GM12878 (cell line): Measurements from ENCODE around the gene LMX1A. TPM values are rescaled to one million over a fixed set of nuclear protein-coding genes. Genes with fewer than 3 reads are reported as not detected.

Experiments
- ATAC-seq: fragments of 200-7000 bp; cut with Tn5 transposase; 3 replicates; pipeline ENCODE4 v1.9.1; 2020; ENCODE audit warnings: mild to moderate bottlenecking, moderate library complexity
- BruUV-seq: library from RNA; stranded (reverse); fragments of 400-500 nt; replicated peaks from 2 replicates; lab custom pipeline; 2021; lab: Mats Ljungman, UMichigan
- CTCF ChIA-PET: fragments of 300-600 bp; sonication (Branson Sonifier 250); formaldehyde crosslinking; extraction: SDS; loops from one replicate; lab custom pipeline; 2021; ENCODE audit warnings: inconsistent platforms; lab: Yijun Ruan, JAX
- POLR2A ChIA-PET: fragments of 350-600 bp; formaldehyde crosslinking; extraction: SDS; loops from one replicate; lab custom pipeline; 2021; ENCODE audit warnings: inconsistent platforms; lab: Charles Lee
- RAD21 ChIA-PET: fragments of 300-600 bp; sonication (Branson Sonifier 250); formaldehyde crosslinking; loops from one replicate; lab custom pipeline; 2023; ENCODE audit warnings: antibody characterized with exemption; ENCODE audit not compliant: unreplicated experiment; lab: Charles Lee
- SMC1A ChIA-PET: fragments of 300-600 bp; sonication (Branson Sonifier 250); formaldehyde crosslinking; loops from one replicate; lab custom pipeline; 2023; ENCODE audit not compliant: unreplicated experiment, uncharacterized antibody; lab: Charles Lee
- DNase-seq: peaks from one replicate; pipeline ENCODE4 v3.0.0-alpha.2; 2011; ENCODE audit warnings: low read depth, low spot score
- FAIRE-seq: peaks from 3 replicates; lab custom pipeline; 2011; peaks lifted over from hg19 to GRCh38; lab: Jason Lieb, UNC
- H2AFZ ChIP-seq: 2 replicates; pipeline ENCODE4 v1.6.0; 2011; ENCODE audit warnings: low read depth, low read length, control low read depth; ENCODE audit not compliant: control insufficient read depth
- H3K27ac ChIP-seq: 2 replicates; pipeline ENCODE4 v1.5.1; 2011; ENCODE audit warnings: control low read depth; ENCODE audit not compliant: control insufficient read depth, insufficient read depth
- H3K27me3 ChIP-seq, 2 experiments: replicated peaks in 1 of 2; 2 replicates each; pipeline versions ENCODE4 v1.6.0 to v1.6.1; 2011; ENCODE audit warnings: low read length in 1 of 2; ENCODE audit not compliant: control insufficient read depth in 2 of 2, insufficient read depth in 2 of 2
- H3K36me3 ChIP-seq, 2 experiments: 2 replicates each; pipeline ENCODE4 v1.5.1; 2011; ENCODE audit warnings: low read length in 1 of 2; ENCODE audit not compliant: control insufficient read depth in 2 of 2, insufficient read depth in 2 of 2
- H3K4me1 ChIP-seq: 2 replicates; pipeline ENCODE4 v1.6.1; 2011; ENCODE audit warnings: mild to moderate bottlenecking, low read length, moderate library complexity, mixed read lengths; ENCODE audit not compliant: control insufficient read depth, insufficient read depth
- H3K4me2 ChIP-seq: 2 replicates; pipeline ENCODE4 v1.6.0; 2011; ENCODE audit warnings: control low read depth; ENCODE audit not compliant: control insufficient read depth, insufficient read depth
- H3K4me3 ChIP-seq: fragments of 200-600 bp; sonication (generic); 2 replicates; pipeline ENCODE4 v1.5.1; 2016
- H3K79me2 ChIP-seq: 2 replicates; pipeline ENCODE4 v1.6.0; 2011; ENCODE audit warnings: low read length; ENCODE audit not compliant: control insufficient read depth, insufficient read depth
- H3K9ac ChIP-seq: 2 replicates; pipeline ENCODE4 v1.8.0; 2011; ENCODE audit warnings: low read length, control low read depth, mixed read lengths; ENCODE audit not compliant: control insufficient read depth, insufficient read depth
- H3K9me3 ChIP-seq: replicated peaks from 3 replicates; pipeline ENCODE4 v1.5.1; 2011; ENCODE audit warnings: mild to moderate bottlenecking, low read length; ENCODE audit not compliant: control insufficient read depth, insufficient read depth
- H4K20me1 ChIP-seq: 2 replicates; pipeline ENCODE4 v1.6.0; 2011; ENCODE audit not compliant: control insufficient read depth, insufficient read depth
- IKZF2 ChIP-seq, 2 experiments: fragments of 450-650 bp; IDR thresholded peaks; 2 replicates each; pipeline ENCODE4 v1.6.1; 2017; ENCODE audit warnings: mild to moderate bottlenecking in 2 of 2, moderate library complexity in 2 of 2
- KLF5 ChIP-seq: fragments of 450-650 bp; IDR thresholded peaks from 2 replicates; pipeline ENCODE4 v1.6.1; 2014; ENCODE audit warnings: mild to moderate bottlenecking; ENCODE audit not compliant: partially characterized antibody
- RELA ChIP-seq: fragments of 450-650 bp; IDR thresholded peaks from 2 replicates; pipeline ENCODE4 v1.8.0; 2014; ENCODE audit warnings: borderline replicate concordance; ENCODE audit not compliant: partially characterized antibody
- WGBS: methylation state at CpG from one replicate; pipeline ENCODE4 v1.1.6; 2016; ENCODE audit warnings: low lambda C conversion rate; ENCODE audit not compliant: insufficient replicate concordance, insufficient coverage; ENCODE audit errors: missing lambda C conversion rate; 5-methylcytosine and 5-hydroxymethylcytosine counted together
- in situ Hi-C: fragments of 300-500 bp; cut with MboI; formaldehyde crosslinking; loops from 9 replicates; pipeline ENCODE4 v1.14.3; 2018; ENCODE audit warnings: mixed read lengths
- intact Hi-C: fragments of 100-400 bp; cut with micrococcal nuclease; formaldehyde crosslinking; loops from one replicate; pipeline ENCODE4 v1.14.2; 2022; ENCODE audit not compliant: unreplicated experiment
- polyA plus RNA-seq, 11 experiments: library from polyadenylated mRNA; depleted of rRNA in 4 of 11; unstranded in 6 of 11; stranded (reverse) in 5 of 11; fragments of >200 nt; fragmentation: Nextera tagmentation in 4 of 11; fragmentation: Illumina TruSeq in 1 of 11; extraction: Ambion mirVana in 4 of 11; extraction: Trizol in 1 of 11; gene quantifications; 1 replicate in 1 of 11; 2 replicates in 10 of 11; pipeline versions ENCODE4 v1.2.1 to v1.2.3, GENCODE V29; 2011 to 2016; ENCODE audit warnings: inconsistent platforms in 2 of 11, missing spikeins in 2 of 11, low read depth in 1 of 11
- total RNA-seq, 4 experiments: library from RNA; depleted of rRNA in 3 of 4; stranded (reverse); fragments of >200 nt in 3 of 4; fragmentation: Illumina TruSeq in 1 of 4; extraction: Trizol in 1 of 4; gene quantifications; 2 replicates each; pipeline versions ENCODE4 v1.2.1 to v1.2.3, GENCODE V29; 2013 to 2021
- TF ChIP-seq, protein P1 (sequence below): fragments of 150-350 bp; IDR thresholded peaks from 2 replicates; pipeline ENCODE4 v1.6.1; 2014; ENCODE audit warnings: mild to moderate bottlenecking, low read depth, low read length
- TF ChIP-seq, protein P2 (sequence below): fragments of 450-650 bp; IDR thresholded peaks from 2 replicates; pipeline ENCODE4 v1.6.1; 2017; ENCODE audit warnings: mild to moderate bottlenecking, moderate library complexity

LMX1A gene
- total and polyA plus RNA-seq, 10 of the 15 experiments (the other 5 are each of a cell fraction or from before 2014, with no cell fraction given): not detected

DNA sequence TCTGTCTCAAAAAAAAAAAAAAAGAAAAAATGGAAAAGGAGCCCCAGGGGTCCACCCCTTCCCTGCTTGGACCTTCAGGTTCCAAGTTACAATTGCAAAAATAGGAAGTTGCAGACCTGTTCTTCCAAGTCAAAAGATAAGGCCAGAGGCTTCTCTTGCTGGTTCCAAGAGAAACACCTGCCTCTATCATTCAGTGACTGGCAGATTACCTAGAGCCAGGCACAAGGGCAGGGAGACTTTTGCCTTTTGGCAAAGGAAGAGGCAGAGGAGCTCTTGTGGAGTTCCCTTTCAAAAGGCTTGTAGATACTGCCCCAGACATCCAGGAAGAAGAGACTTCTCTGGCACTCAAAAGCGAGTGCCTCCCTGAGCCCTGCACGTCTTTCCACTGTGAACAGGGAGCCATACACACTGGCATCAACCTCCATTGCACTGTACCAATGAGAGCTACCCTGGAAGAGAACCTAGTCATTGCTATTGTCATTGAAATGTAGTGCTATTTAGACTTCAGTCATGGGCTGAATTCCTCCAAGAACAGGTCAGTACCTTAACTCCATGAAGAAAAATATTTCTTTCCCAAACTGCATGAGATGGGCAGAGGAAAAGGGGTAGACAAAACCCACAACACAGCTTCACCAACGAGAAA lies 91.2 kb downstream of the LMX1A start:
- ATAC-seq (no peak), DNase-seq (no peak), FAIRE-seq (no peak)
- Histone ChIP-seq H3K36me3 (no peaks in the 10 kb centered on the region), H3K4me3 (no peak overlapping the region), H2AFZ (no peak overlapping the region), H3K4me1 (no peaks in the 10 kb centered on the region), H3K27ac (no peak overlapping the region), H4K20me1 (no peaks in the 10 kb centered on the region), H3K79me2 (no peaks in the 10 kb centered on the region), H3K4me2 (no peak overlapping the region), H3K9ac (no peak overlapping the region), H3K27me3 (no peaks in the 10 kb centered on the region), H3K9me3 (no peaks in the 10 kb centered on the region)
- WGBS: 3% methylated on average over 3 of the region's 3 CpGs
- ChIA-PET POLR2A (no interaction called here), CTCF (interaction anchor here (0.6 kb wide), 1 partner anchor 128 kb away, joined by 3 read pairs; no protein-coding TSS in a partner anchor), SMC1A (no interaction called here), RAD21 (no interaction called here)
- no peak for TF ChIP-seq KLF5
- no peak for TF ChIP-seq IKZF2 (IDR thresholded peaks at IDR 0.05)
- no peak for TF ChIP-seq RELA
- TF ChIP-seq, protein P1, sequence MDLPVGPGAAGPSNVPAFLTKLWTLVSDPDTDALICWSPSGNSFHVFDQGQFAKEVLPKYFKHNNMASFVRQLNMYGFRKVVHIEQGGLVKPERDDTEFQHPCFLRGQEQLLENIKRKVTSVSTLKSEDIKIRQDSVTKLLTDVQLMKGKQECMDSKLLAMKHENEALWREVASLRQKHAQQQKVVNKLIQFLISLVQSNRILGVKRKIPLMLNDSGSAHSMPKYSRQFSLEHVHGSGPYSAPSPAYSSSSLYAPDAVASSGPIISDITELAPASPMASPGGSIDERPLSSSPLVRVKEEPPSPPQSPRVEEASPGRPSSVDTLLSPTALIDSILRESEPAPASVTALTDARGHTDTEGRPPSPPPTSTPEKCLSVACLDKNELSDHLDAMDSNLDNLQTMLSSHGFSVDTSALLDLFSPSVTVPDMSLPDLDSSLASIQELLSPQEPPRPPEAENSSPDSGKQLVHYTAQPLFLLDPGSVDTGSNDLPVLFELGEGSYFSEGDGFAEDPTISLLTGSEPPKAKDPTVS: no peak
- TF ChIP-seq, protein P2, sequence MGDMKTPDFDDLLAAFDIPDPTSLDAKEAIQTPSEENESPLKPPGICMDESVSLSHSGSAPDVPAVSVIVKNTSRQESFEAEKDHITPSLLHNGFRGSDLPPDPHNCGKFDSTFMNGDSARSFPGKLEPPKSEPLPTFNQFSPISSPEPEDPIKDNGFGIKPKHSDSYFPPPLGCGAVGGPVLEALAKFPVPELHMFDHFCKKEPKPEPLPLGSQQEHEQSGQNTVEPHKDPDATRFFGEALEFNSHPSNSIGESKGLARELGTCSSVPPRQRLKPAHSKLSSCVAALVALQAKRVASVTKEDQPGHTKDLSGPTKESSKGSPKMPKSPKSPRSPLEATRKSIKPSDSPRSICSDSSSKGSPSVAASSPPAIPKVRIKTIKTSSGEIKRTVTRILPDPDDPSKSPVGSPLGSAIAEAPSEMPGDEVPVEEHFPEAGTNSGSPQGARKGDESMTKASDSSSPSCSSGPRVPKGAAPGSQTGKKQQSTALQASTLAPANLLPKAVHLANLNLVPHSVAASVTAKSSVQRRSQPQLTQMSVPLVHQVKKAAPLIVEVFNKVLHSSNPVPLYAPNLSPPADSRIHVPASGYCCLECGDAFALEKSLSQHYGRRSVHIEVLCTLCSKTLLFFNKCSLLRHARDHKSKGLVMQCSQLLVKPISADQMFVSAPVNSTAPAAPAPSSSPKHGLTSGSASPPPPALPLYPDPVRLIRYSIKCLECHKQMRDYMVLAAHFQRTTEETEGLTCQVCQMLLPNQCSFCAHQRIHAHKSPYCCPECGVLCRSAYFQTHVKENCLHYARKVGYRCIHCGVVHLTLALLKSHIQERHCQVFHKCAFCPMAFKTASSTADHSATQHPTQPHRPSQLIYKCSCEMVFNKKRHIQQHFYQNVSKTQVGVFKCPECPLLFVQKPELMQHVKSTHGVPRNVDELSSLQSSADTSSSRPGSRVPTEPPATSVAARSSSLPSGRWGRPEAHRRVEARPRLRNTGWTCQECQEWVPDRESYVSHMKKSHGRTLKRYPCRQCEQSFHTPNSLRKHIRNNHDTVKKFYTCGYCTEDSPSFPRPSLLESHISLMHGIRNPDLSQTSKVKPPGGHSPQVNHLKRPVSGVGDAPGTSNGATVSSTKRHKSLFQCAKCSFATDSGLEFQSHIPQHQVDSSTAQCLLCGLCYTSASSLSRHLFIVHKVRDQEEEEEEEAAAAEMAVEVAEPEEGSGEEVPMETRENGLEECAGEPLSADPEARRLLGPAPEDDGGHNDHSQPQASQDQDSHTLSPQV: no peak
- no TSS peak for BruUV-seq
- in situ Hi-C loops (no loop called here), intact Hi-C loops (no loop called here)
